Neural progenitor cell (in vitro differentiated cells): ENCODE data around the gene SERPINA9. TPM values are rescaled to one million over a fixed set of nuclear protein-coding genes. Genes with fewer than 3 reads are reported as not detected.

Experiments
- DNase-seq: peaks from one replicate; pipeline ENCODE4 v3.0.0-alpha.2; 2016; ENCODE audit warnings: low spot score
- H2AFZ ChIP-seq: fragments of 200-600 bp; sonication (generic); replicated peaks from 2 replicates; pipeline ENCODE4 v1.6.1; 2016; ENCODE audit warnings: antibody characterized with exemption
- H3F3A ChIP-seq: fragments of 200-600 bp; sonication (generic); 2 replicates; pipeline ENCODE4 v1.6.1; 2016; ENCODE audit warnings: antibody characterized with exemption, low read depth
- H3K27ac ChIP-seq: fragments of 200-600 bp; sonication (generic); 2 replicates; pipeline ENCODE4 v1.5.1; 2016; ENCODE audit warnings: mild to moderate bottlenecking
- H3K27me3 ChIP-seq: fragments of 200-600 bp; sonication (generic); 2 replicates; pipeline ENCODE4 v1.6.1; 2016; ENCODE audit warnings: mild to moderate bottlenecking, moderate library complexity
- H3K36me3 ChIP-seq: fragments of 200-600 bp; sonication (generic); 2 replicates; pipeline ENCODE4 v1.5.1; 2016
- H3K4me1 ChIP-seq: fragments of 200-600 bp; sonication (generic); 2 replicates; pipeline ENCODE4 v1.6.1; 2016; ENCODE audit warnings: mixed run types
- H3K4me2 ChIP-seq: fragments of 200-600 bp; sonication (generic); 2 replicates; pipeline ENCODE4 v1.6.1; 2016
- H3K4me3 ChIP-seq: fragments of 200-600 bp; sonication (generic); 2 replicates; pipeline ENCODE4 v1.5.1; 2016
- H3K79me2 ChIP-seq: fragments of 200-600 bp; sonication (generic); 2 replicates; pipeline ENCODE4 v1.6.1; 2016; ENCODE audit warnings: low read depth
- H3K9ac ChIP-seq: fragments of 200-600 bp; sonication (generic); 2 replicates; pipeline ENCODE4 v1.6.1; 2016
- H3K9me3 ChIP-seq: fragments of 200-600 bp; sonication (generic); 2 replicates; pipeline ENCODE4 v1.5.1; 2016; ENCODE audit warnings: low read depth
- H4K20me1 ChIP-seq: fragments of 200-600 bp; sonication (generic); 2 replicates; pipeline ENCODE4 v1.6.1; 2016; ENCODE audit warnings: low read depth
- H3K27ac Mint-ChIP-seq: 3 replicates; pipeline ENCODE4 v1.8.0; 2021; ENCODE audit warnings: mixed read lengths
- H3K27me3 Mint-ChIP-seq: 2 replicates; pipeline ENCODE4 v1.8.0; 2022; ENCODE audit warnings: low read depth, mild to moderate bottlenecking, inconsistent platforms, moderate library complexity, mixed read lengths; ENCODE audit not compliant: insufficient read depth
- H3K36me3 Mint-ChIP-seq: 3 replicates; pipeline ENCODE4 v1.8.0; 2021; ENCODE audit warnings: mixed read lengths
- H3K4me1 Mint-ChIP-seq: 3 replicates; pipeline ENCODE4 v1.8.0; 2021; ENCODE audit warnings: mixed read lengths
- H3K4me3 Mint-ChIP-seq: 3 replicates; pipeline ENCODE4 v1.8.0; 2021; ENCODE audit warnings: mild to moderate bottlenecking, moderate library complexity, mixed read lengths
- H3K9me3 Mint-ChIP-seq: 3 replicates; pipeline ENCODE4 v1.8.0; 2020; ENCODE audit warnings: mixed read lengths
- CTCF ChIP-seq: fragments of 200-600 bp; sonication (generic); IDR thresholded peaks from 2 replicates; pipeline ENCODE4 v1.5.1; 2017; ENCODE audit warnings: antibody characterized with exemption, mild to moderate bottlenecking
- EZH2 ChIP-seq: fragments of 200-600 bp; sonication (generic); IDR thresholded peaks from 2 replicates; pipeline ENCODE4 v1.6.1; 2017; ENCODE audit warnings: antibody characterized with exemption, mild to moderate bottlenecking, moderate library complexity
- EZH2phosphoT487 ChIP-seq: fragments of 200-600 bp; sonication (generic); IDR thresholded peaks from 2 replicates; pipeline ENCODE4 v1.6.1; 2017; ENCODE audit warnings: antibody characterized with exemption
- total RNA-seq: library from RNA; depleted of rRNA; stranded (reverse); fragments of >200 nt; gene quantifications from 2 replicates; pipeline ENCODE4 v1.2.3, GENCODE V29; 2015; ENCODE audit warnings: low replicate concordance

SERPINA9 gene
- total RNA-seq, 1 donor from 2014 or later, result not detected

- no peaks in the 10 kb centered on the region for H3F3A ChIP-seq
- no peaks in the 10 kb centered on the region for H3K79me2 ChIP-seq
- DNase-seq, result no peak
- H3K9me3 Mint-ChIP-seq, result peaks cover 16% of the 10 kb centered on the region
- H3K9me3 ChIP-seq, result peaks cover 5% of the 10 kb centered on the region
- no peaks in the 10 kb centered on the region for H3K27me3 ChIP-seq
- no peaks in the 10 kb centered on the region for H3K36me3 Mint-ChIP-seq
- H3K27ac ChIP-seq, result no peak overlapping the region
- no peak overlapping the region for H3K9ac ChIP-seq
- H4K20me1 ChIP-seq, result no peaks in the 10 kb centered on the region
- H3K4me1 ChIP-seq, result peaks cover 6% of the 10 kb centered on the region
- no peaks in the 10 kb centered on the region for H3K36me3 ChIP-seq
- H3K27me3 Mint-ChIP-seq, result peaks cover 4% of the 10 kb centered on the region
- H2AFZ ChIP-seq, result no peak overlapping the region
- peaks cover 7% of the 10 kb centered on the region for H3K4me1 Mint-ChIP-seq
- H3K4me3 Mint-ChIP-seq, result no peak overlapping the region
- no peak overlapping the region for H3K4me3 ChIP-seq
- TF ChIP-seq EZH2 (no peak), CTCF (no peak), EZH2phosphoT487 (no peak)
- no peak overlapping the region for H3K27ac Mint-ChIP-seq
- no peak overlapping the region for H3K4me2 ChIP-seq
Observed at GRCh38 chr14:94481468-94482131, 5.6 kb upstream of the SERPINA9 start.

GRCh38 chr14:94480809-94481208 lies 4.8 kb upstream of the SERPINA9 start:
- no peak for DNase-seq
- Mint-ChIP-seq H3K36me3 (no peaks in the 10 kb centered on the region), H3K27me3 (peaks cover 4% of the 10 kb centered on the region), H3K9me3 (peaks cover 16% of the 10 kb centered on the region), H3K4me3 (no peak overlapping the region), H3K27ac (no peak overlapping the region), H3K4me1 (no peaks in the 10 kb centered on the region)
- peaks cover 5% of the 10 kb centered on the region for H3K9me3 ChIP-seq
- no peak overlapping the region for H3K27ac ChIP-seq
- no peaks in the 10 kb centered on the region for H3K36me3 ChIP-seq
- no peaks in the 10 kb centered on the region for H3K27me3 ChIP-seq
- peaks cover under 1% of the 10 kb centered on the region for H3K4me1 ChIP-seq
- no peak overlapping the region for H3K9ac ChIP-seq
- no peak overlapping the region for H3K4me2 ChIP-seq
- no peaks in the 10 kb centered on the region for H3K79me2 ChIP-seq
- TF ChIP-seq EZH2 (no peak), EZH2phosphoT487 (no peak), CTCF (no peak)
- no peak overlapping the region for H3K4me3 ChIP-seq
- no peaks in the 10 kb centered on the region for H3F3A ChIP-seq
- H2AFZ ChIP-seq, result no peak overlapping the region
- no peaks in the 10 kb centered on the region for H4K20me1 ChIP-seq

- TF ChIP-seq EZH2phosphoT487 (no peak), EZH2 (no peak), CTCF (no peak)
Observed at GRCh38 chr14:94478420-94478819, 2.4 kb upstream of the SERPINA9 start.

More at GRCh38 chr14:94478420-94478819, 2.4 kb upstream of the SERPINA9 start:
- Histone ChIP-seq H2AFZ (no peak overlapping the region), H4K20me1 (no peaks in the 10 kb centered on the region), H3K9me3 (peaks cover 5% of the 10 kb centered on the region), H3F3A (no peaks in the 10 kb centered on the region), H3K79me2 (no peaks in the 10 kb centered on the region), H3K27me3 (no peaks in the 10 kb centered on the region), H3K4me3 (no peak overlapping the region), H3K4me1 (no peaks in the 10 kb centered on the region), H3K4me2 (no peak overlapping the region), H3K9ac (no peak overlapping the region), H3K27ac (no peak overlapping the region), H3K36me3 (no peaks in the 10 kb centered on the region)
- no peak for DNase-seq
- H3K27me3 Mint-ChIP-seq, result peaks cover 4% of the 10 kb centered on the region
- no peaks in the 10 kb centered on the region for H3K36me3 Mint-ChIP-seq
- H3K4me1 Mint-ChIP-seq, result no peaks in the 10 kb centered on the region
- no peak overlapping the region for H3K4me3 Mint-ChIP-seq
- no peak overlapping the region for H3K27ac Mint-ChIP-seq
- H3K9me3 Mint-ChIP-seq, result peaks cover 16% of the 10 kb centered on the region
